B cell (primary cell): ENCODE data around the gene TECTA. TPM values are rescaled to one million over a fixed set of nuclear protein-coding genes. Genes with fewer than 3 reads are reported as not detected.

Source experiments
- ATAC-seq: fragments of 200-7000 bp; cut with Tn5 transposase; one replicate; pipeline ENCODE4 v1.10.0; 2021; ENCODE audit warnings: low read depth, mild to moderate bottlenecking, moderate number of reproducible peaks, moderate library complexity
- CTCF ChIA-PET: fragments of 350-600 bp; sonication (Branson Sonifier 250); formaldehyde crosslinking; loops from one replicate; lab custom pipeline; 2021; ENCODE audit warnings: antibody characterized with exemption, inconsistent platforms; lab: Charles Lee
- POLR2A ChIA-PET: fragments of 350-600 bp; sonication (Branson Sonifier 250); formaldehyde crosslinking; loops from one replicate; lab custom pipeline; 2021; ENCODE audit warnings: antibody characterized with exemption; lab: Charles Lee
- DNase-seq: peaks from one replicate; pipeline ENCODE4 v3.0.0; 2013
- H2AFZ ChIP-seq: 2 replicates; pipeline ENCODE4 v1.6.1; 2012; ENCODE audit warnings: mild to moderate bottlenecking, low read depth, low read length; ENCODE audit not compliant: insufficient read depth, poor library complexity, severe bottlenecking
- H3K27ac ChIP-seq, 2 donors: 1 replicate in 1 of 2; 2 replicates in 1 of 2; pipeline ENCODE4 v1.5.1; 2012 to 2013; ENCODE audit warnings: low read length in 2 of 2, mild to moderate bottlenecking in 2 of 2, moderate library complexity in 1 of 2
- H3K27me3 ChIP-seq, 4 experiments: fragments of 200-600 bp in 1 of 4; sonication (generic) in 1 of 4; replicated peaks in 1 of 4; 1 replicate in 2 of 4; 2 replicates in 2 of 4; pipeline versions ENCODE4 v1.6.1 to v1.7.0; 2013 to 2016; ENCODE audit warnings: low read length in 3 of 4, mild to moderate bottlenecking in 2 of 4, mixed read lengths in 1 of 4, moderate library complexity in 1 of 4; ENCODE audit not compliant: insufficient read depth in 4 of 4, control insufficient read depth in 3 of 4; ENCODE audit errors: control extremely low read depth in 1 of 4
- H3K36me3 ChIP-seq, 2 experiments: replicated peaks in 1 of 2; 1 replicate in 1 of 2; 2 replicates in 1 of 2; pipeline versions ENCODE4 v1.6.1 to v1.7.1; 2013; ENCODE audit warnings: low read length in 1 of 2; ENCODE audit not compliant: insufficient read depth in 2 of 2, control insufficient read depth in 1 of 2; ENCODE audit errors: control extremely low read depth in 1 of 2, extremely low read depth in 1 of 2
- H3K4me1 ChIP-seq, 2 donors: fragments of 200-600 bp in 1 of 2; sonication (generic) in 1 of 2; 1 replicate in 1 of 2; 2 replicates in 1 of 2; pipeline versions ENCODE4 v1.5.1 to v1.6.1; 2013 to 2017; ENCODE audit warnings: low read length in 2 of 2; ENCODE audit not compliant: control insufficient read depth in 2 of 2, insufficient read depth in 2 of 2
- H3K4me2 ChIP-seq: replicated peaks from 2 replicates; pipeline ENCODE3; 2012; ENCODE audit warnings: mild to moderate bottlenecking, low read depth, low read length; ENCODE audit not compliant: poor library complexity, severe bottlenecking
- H3K4me3 ChIP-seq, 5 experiments: fragments of 200-600 bp in 1 of 5; sonication (generic) in 1 of 5; 1 replicate in 3 of 5; 2 replicates in 2 of 5; pipeline versions ENCODE4 v1.5.1 to v1.7.0; 2011 to 2016; ENCODE audit warnings: low read length in 4 of 5, mild to moderate bottlenecking in 4 of 5, low read depth in 2 of 5, control low read depth in 1 of 5, moderate library complexity in 1 of 5; ENCODE audit not compliant: insufficient read depth in 1 of 5; ENCODE audit errors: control extremely low read depth in 1 of 5, extremely low read depth in 1 of 5
- H3K79me2 ChIP-seq: fragments of 200-600 bp; sonication (generic); one replicate; pipeline ENCODE4 v1.6.0; 2016; ENCODE audit warnings: low read length; ENCODE audit not compliant: control insufficient read depth, insufficient read depth
- H3K9ac ChIP-seq: fragments of 200-600 bp; sonication (generic); 2 replicates; pipeline ENCODE4 v1.6.1; 2017; ENCODE audit warnings: mild to moderate bottlenecking, low read length, moderate library complexity
- H3K9me3 ChIP-seq, 3 donors: one replicate each; pipeline versions ENCODE4 v1.6.1 to v1.7.1; 2013; ENCODE audit warnings: low read length in 2 of 3; ENCODE audit not compliant: control insufficient read depth in 2 of 3, insufficient read depth in 1 of 3; ENCODE audit errors: control extremely low read depth in 1 of 3
- H4K20me1 ChIP-seq: 2 replicates; pipeline ENCODE4 v1.6.0; 2012; ENCODE audit warnings: mild to moderate bottlenecking, low read length; ENCODE audit not compliant: insufficient read depth, control insufficient read depth, poor library complexity, severe bottlenecking
- H3K27ac Mint-ChIP-seq: one replicate; pipeline ENCODE4 v1.8.0; 2021; ENCODE audit warnings: mixed read lengths
- H3K27me3 Mint-ChIP-seq: one replicate; pipeline ENCODE4 v1.8.0; 2021; ENCODE audit warnings: mixed read lengths
- H3K4me1 Mint-ChIP-seq: one replicate; pipeline ENCODE4 v1.8.0; 2021; ENCODE audit warnings: mixed read lengths
- H3K4me3 Mint-ChIP-seq: one replicate; pipeline ENCODE4 v1.8.0; 2021; ENCODE audit warnings: mixed read lengths
- H3K9me3 Mint-ChIP-seq: one replicate; pipeline ENCODE4 v1.8.0; 2022; ENCODE audit warnings: mixed read lengths; ENCODE audit not compliant: insufficient read depth
- EZH2 ChIP-seq: IDR thresholded peaks from 2 replicates; pipeline ENCODE4 v1.6.1; 2012; ENCODE audit warnings: borderline replicate concordance, low read depth, mild to moderate bottlenecking, moderate library complexity, low read length; ENCODE audit not compliant: insufficient read depth, poor library complexity, severe bottlenecking
- WGBS: methylation state at CpG from one replicate; pipeline ENCODE4 v1.1.5; 2013; ENCODE audit warnings: missing lambda C conversion rate; ENCODE audit not compliant: insufficient coverage; 5-methylcytosine and 5-hydroxymethylcytosine counted together
- intact Hi-C: fragments of 100-400 bp; cut with micrococcal nuclease; formaldehyde crosslinking; loops from one replicate; pipeline ENCODE4 v1.10.0; 2022
- polyA plus RNA-seq: library from polyadenylated mRNA; depleted of rRNA; stranded (reverse); fragments of >200 nt; gene quantifications from 2 replicates; pipeline ENCODE4 v1.2.3, GENCODE V29; 2012
- total RNA-seq, 2 donors: library from RNA; stranded (reverse); fragments of 120-200 nt in 1 of 2; gene quantifications; 1 replicate in 1 of 2; 2 replicates in 1 of 2; pipeline versions ENCODE4 v1.2.3 to v1.2.4, GENCODE V29; 2013 to 2022
- TF ChIP-seq, protein P1 (sequence below): fragments of 200-600 bp; IDR thresholded peaks from one replicate; pipeline ENCODE4 v1.8.0; 2022; ENCODE audit warnings: antibody characterized with exemption, mild to moderate bottlenecking

TECTA gene
- total and polyA plus RNA-seq, 2 donors (not counting 1 experiment from before 2014, with no cell fraction given): 0.47 to 0.51 TPM

DNA sequence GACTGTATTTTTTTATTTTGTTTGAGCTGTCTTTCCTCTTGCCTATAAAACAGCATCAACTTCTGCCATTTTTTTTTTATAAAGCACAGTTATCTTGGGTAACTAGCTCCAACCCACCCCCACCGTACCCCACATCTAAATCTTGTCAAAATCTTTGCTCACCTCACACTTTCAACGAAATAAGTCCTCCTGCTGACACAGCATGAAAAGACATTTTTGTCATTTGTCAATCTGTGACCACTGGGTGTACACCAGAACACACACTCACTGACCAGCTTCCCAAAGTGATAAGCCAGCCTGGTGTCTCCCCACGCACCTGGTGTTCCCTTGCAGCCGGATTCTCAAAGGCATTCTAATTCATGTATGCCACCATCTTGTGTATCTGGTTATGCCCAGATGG lies 1.7 kb upstream of the TECTA start:
- Mint-ChIP-seq H3K4me1 (no peaks in the 10 kb centered on the region), H3K9me3 (no peaks in the 10 kb centered on the region), H3K27ac (no peak overlapping the region), H3K27me3 (peaks cover 2% of the 10 kb centered on the region), H3K4me3 (no peak overlapping the region)
- Histone ChIP-seq H3K4me3 (no peak overlapping the region), H3K9me3 (no peaks in the 10 kb centered on the region), H3K36me3 (no peaks in the 10 kb centered on the region), H3K27me3 (no peaks in the 10 kb centered on the region), H3K4me2 (no peak overlapping the region), H3K4me1 (no peaks in the 10 kb centered on the region), H3K79me2 (no peaks in the 10 kb centered on the region), H3K9ac (no peak overlapping the region), H4K20me1 (no peaks in the 10 kb centered on the region), H2AFZ (no peak overlapping the region), H3K27ac (no peak overlapping the region)
- CTCF ChIA-PET: interaction anchor here (0.7 kb wide), 1 partner anchor 95 kb away, joined by 3 read pairs; no protein-coding TSS in a partner anchor
- ATAC-seq (no peak), DNase-seq (no peak)
- intact Hi-C loops: no loop called here
- POLR2A ChIA-PET: no interaction called here
- TF ChIP-seq EZH2: no peak
- TF ChIP-seq, protein P1, sequence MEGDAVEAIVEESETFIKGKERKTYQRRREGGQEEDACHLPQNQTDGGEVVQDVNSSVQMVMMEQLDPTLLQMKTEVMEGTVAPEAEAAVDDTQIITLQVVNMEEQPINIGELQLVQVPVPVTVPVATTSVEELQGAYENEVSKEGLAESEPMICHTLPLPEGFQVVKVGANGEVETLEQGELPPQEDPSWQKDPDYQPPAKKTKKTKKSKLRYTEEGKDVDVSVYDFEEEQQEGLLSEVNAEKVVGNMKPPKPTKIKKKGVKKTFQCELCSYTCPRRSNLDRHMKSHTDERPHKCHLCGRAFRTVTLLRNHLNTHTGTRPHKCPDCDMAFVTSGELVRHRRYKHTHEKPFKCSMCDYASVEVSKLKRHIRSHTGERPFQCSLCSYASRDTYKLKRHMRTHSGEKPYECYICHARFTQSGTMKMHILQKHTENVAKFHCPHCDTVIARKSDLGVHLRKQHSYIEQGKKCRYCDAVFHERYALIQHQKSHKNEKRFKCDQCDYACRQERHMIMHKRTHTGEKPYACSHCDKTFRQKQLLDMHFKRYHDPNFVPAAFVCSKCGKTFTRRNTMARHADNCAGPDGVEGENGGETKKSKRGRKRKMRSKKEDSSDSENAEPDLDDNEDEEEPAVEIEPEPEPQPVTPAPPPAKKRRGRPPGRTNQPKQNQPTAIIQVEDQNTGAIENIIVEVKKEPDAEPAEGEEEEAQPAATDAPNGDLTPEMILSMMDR: no peak
- 96% methylated on average over 4 of the region's 4 CpGs for WGBS

DNA sequence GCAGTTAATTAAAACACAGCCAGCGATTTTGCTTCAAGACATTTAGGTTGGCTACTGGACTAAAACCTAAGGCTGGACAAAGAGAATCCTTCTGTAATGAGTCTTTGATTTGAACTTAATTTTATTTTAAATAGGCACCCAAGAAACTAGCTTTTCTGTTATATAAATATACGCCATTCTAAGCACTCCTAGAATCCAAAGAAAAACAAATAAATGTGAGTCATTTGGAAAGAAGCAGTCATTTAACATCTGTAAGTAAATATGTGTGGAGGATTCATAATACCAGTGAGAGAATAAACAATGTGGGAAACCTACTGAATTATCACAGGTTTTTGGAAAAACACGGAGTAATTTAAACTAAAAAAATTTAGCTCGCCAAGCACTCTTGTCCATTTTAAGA lies 1.2 kb upstream of the TECTA start:
- Mint-ChIP-seq H3K9me3 (no peaks in the 10 kb centered on the region), H3K4me3 (no peak overlapping the region), H3K27me3 (peaks cover 2% of the 10 kb centered on the region), H3K27ac (no peak overlapping the region), H3K4me1 (no peaks in the 10 kb centered on the region)
- Histone ChIP-seq H3K9me3 (no peaks in the 10 kb centered on the region), H3K27ac (no peak overlapping the region), H2AFZ (no peak overlapping the region), H4K20me1 (no peaks in the 10 kb centered on the region), H3K4me2 (no peak overlapping the region), H3K36me3 (no peaks in the 10 kb centered on the region), H3K4me1 (no peaks in the 10 kb centered on the region), H3K27me3 (no peaks in the 10 kb centered on the region), H3K9ac (no peak overlapping the region), H3K4me3 (no peak overlapping the region), H3K79me2 (no peaks in the 10 kb centered on the region)
- ATAC-seq: no peak
- ChIA-PET POLR2A (no interaction called here), CTCF (no interaction called here)
- no peak for TF ChIP-seq EZH2
- TF ChIP-seq, protein P1: no peak
- DNase-seq: no peak
- intact Hi-C loops: no loop called here
- no CpG with 5 or more reads among the region's 4 CpGs for WGBS
